GM23338 (cell line): Measurements from ENCODE around the gene VAPB. TPM values are rescaled to one million over a fixed set of nuclear protein-coding genes. Genes with fewer than 3 reads are reported as not detected.

Experiments
- ATAC-seq: fragments of 200-7000 bp; cut with Tn5 transposase; 3 replicates; pipeline ENCODE4 v1.9.1; 2020
- DNase-seq: peaks from one replicate; pipeline ENCODE4 v3.0.0-alpha.2; 2015; ENCODE audit warnings: low spot score
- H2AFZ ChIP-seq: fragments of 200-600 bp; sonication (generic); 2 replicates; pipeline ENCODE4 v1.8.0; 2016; ENCODE audit warnings: antibody characterized with exemption, mild to moderate bottlenecking, moderate library complexity
- H3F3A ChIP-seq: fragments of 200-600 bp; sonication (generic); replicated peaks from 2 replicates; pipeline ENCODE4 v1.8.0; 2017; ENCODE audit warnings: antibody characterized with exemption, mixed run types, low read depth
- H3K27ac ChIP-seq: fragments of 200-600 bp; sonication (generic); 2 replicates; pipeline ENCODE4 v1.6.1; 2016; ENCODE audit warnings: low read depth
- H3K27me3 ChIP-seq: fragments of 200-600 bp; sonication (generic); 2 replicates; pipeline ENCODE4 v1.8.0; 2016; ENCODE audit warnings: mild to moderate bottlenecking, mixed run types, moderate library complexity; ENCODE audit not compliant: insufficient read depth
- H3K36me3 ChIP-seq: fragments of 200-600 bp; sonication (generic); 2 replicates; pipeline ENCODE4 v1.8.0; 2016; ENCODE audit warnings: mild to moderate bottlenecking; ENCODE audit not compliant: insufficient read depth
- H3K4me1 ChIP-seq: fragments of 200-600 bp; sonication (generic); 2 replicates; pipeline ENCODE4 v1.8.0; 2016; ENCODE audit warnings: mild to moderate bottlenecking, moderate library complexity; ENCODE audit not compliant: insufficient read depth
- H3K4me2 ChIP-seq: fragments of 200-600 bp; sonication (generic); 2 replicates; pipeline ENCODE4 v1.7.1; 2017; ENCODE audit warnings: mixed run types
- H3K4me3 ChIP-seq: fragments of 200-600 bp; sonication (generic); 2 replicates; pipeline ENCODE4 v1.6.1; 2016; ENCODE audit warnings: mixed run types
- H3K79me2 ChIP-seq: fragments of 200-600 bp; sonication (generic); replicated peaks from 2 replicates; pipeline ENCODE4 v1.8.0; 2017; ENCODE audit warnings: mild to moderate bottlenecking; ENCODE audit not compliant: insufficient read depth
- H3K9me2 ChIP-seq: fragments of 200-600 bp; sonication (generic); 2 replicates; pipeline ENCODE4 v1.8.0; 2017; ENCODE audit not compliant: insufficient read depth
- H4K20me1 ChIP-seq: fragments of 200-600 bp; sonication (generic); replicated peaks from 2 replicates; pipeline ENCODE4 v1.8.0; 2017; ENCODE audit warnings: mild to moderate bottlenecking; ENCODE audit not compliant: insufficient read depth
- H3K27ac Mint-ChIP-seq: 2 replicates; pipeline ENCODE4 v1.8.0; 2020; ENCODE audit warnings: inconsistent platforms, mild to moderate bottlenecking, moderate library complexity, mixed read lengths
- H3K27me3 Mint-ChIP-seq: 3 replicates; pipeline ENCODE4 v1.8.0; 2022; ENCODE audit warnings: low read depth, mild to moderate bottlenecking, moderate library complexity, mixed read lengths, inconsistent platforms; ENCODE audit not compliant: insufficient read depth, poor library complexity
- H3K36me3 Mint-ChIP-seq: 3 replicates; pipeline ENCODE4 v1.8.0; 2021; ENCODE audit warnings: low read depth, mild to moderate bottlenecking, inconsistent platforms, moderate library complexity, mixed read lengths
- H3K4me1 Mint-ChIP-seq: 3 replicates; pipeline ENCODE4 v1.8.0; 2020; ENCODE audit warnings: mild to moderate bottlenecking, inconsistent platforms, mixed read lengths
- H3K4me3 Mint-ChIP-seq: 3 replicates; pipeline ENCODE4 v1.8.0; 2021; ENCODE audit warnings: moderate library complexity, mild to moderate bottlenecking, inconsistent platforms, mixed read lengths
- H3K9me3 Mint-ChIP-seq: 3 replicates; pipeline ENCODE4 v1.8.0; 2020; ENCODE audit warnings: moderate library complexity, mild to moderate bottlenecking, inconsistent platforms, mixed read lengths
- ETS1 ChIP-seq: IDR thresholded peaks from 2 replicates; pipeline ENCODE4 v1.6.1; 2016; ENCODE audit warnings: antibody characterized with exemption
- EZH2 ChIP-seq: fragments of 200-600 bp; sonication (generic); IDR thresholded peaks from one replicate; pipeline ENCODE4 v1.8.0; 2017; ENCODE audit warnings: antibody characterized with exemption, mild to moderate bottlenecking, low read depth; ENCODE audit not compliant: unreplicated experiment
- EZH2phosphoT487 ChIP-seq: fragments of 200-600 bp; sonication (generic); IDR thresholded peaks from one replicate; pipeline ENCODE4 v1.8.1; 2018; ENCODE audit warnings: antibody characterized with exemption; ENCODE audit not compliant: unreplicated experiment
- JUNB ChIP-seq: IDR thresholded peaks from one replicate; pipeline ENCODE4 v1.6.1; 2016; ENCODE audit warnings: antibody characterized with exemption; ENCODE audit not compliant: unreplicated experiment
- POLR2AphosphoS5 ChIP-seq: IDR thresholded peaks from 2 replicates; pipeline ENCODE4 v1.6.1; 2016; ENCODE audit warnings: antibody characterized with exemption, low read depth
- STAT1 ChIP-seq: IDR thresholded peaks from one replicate; pipeline ENCODE4 v1.6.1; 2016; ENCODE audit warnings: antibody characterized with exemption; ENCODE audit not compliant: unreplicated experiment
- ZNF114 ChIP-seq: fragments of 250-450 bp; sonication (Bioruptor Pico); IDR thresholded peaks from 2 replicates; pipeline ENCODE4 v1.5.0; 2020; ENCODE audit warnings: mild to moderate bottlenecking, moderate library complexity
- ZNF331 ChIP-seq: fragments of 250-450 bp; sonication (Bioruptor Pico); IDR thresholded peaks from 2 replicates; pipeline ENCODE4 v1.5.0; 2020; ENCODE audit warnings: low read depth, mild to moderate bottlenecking, moderate library complexity
- polyA plus RNA-seq: library from polyadenylated mRNA; unstranded; fragments of >200 nt; fragmentation: Nextera tagmentation; extraction: Ambion mirVana; gene quantifications from 2 replicates; pipeline ENCODE4 v1.2.1, GENCODE V29; 2016
- total RNA-seq: library from RNA; depleted of rRNA; stranded (reverse); fragments of >200 nt; shearing (Covaris generic); gene quantifications from 2 replicates; pipeline ENCODE4 v1.2.3, GENCODE V29; 2014
- TF ChIP-seq, protein P1 (sequence below): IDR thresholded peaks from one replicate; pipeline ENCODE4 v1.6.1; 2018; ENCODE audit warnings: antibody characterized with exemption; ENCODE audit not compliant: unreplicated experiment
- TF ChIP-seq, protein P2 (sequence below), 2 experiments: fragments of 200-600 bp in 1 of 2; sonication (generic) in 1 of 2; conservative IDR thresholded peaks; 2 replicates each; pipeline versions ENCODE4 v1.5.1 to v1.6.1; 2016 to 2017; ENCODE audit warnings: antibody characterized with exemption in 2 of 2, low read depth in 2 of 2, mild to moderate bottlenecking in 2 of 2, moderate library complexity in 1 of 2

VAPB gene
- total and polyA plus RNA-seq, 2 experiments from 2014 or later: 18.8 to 22.9 TPM

DNA sequence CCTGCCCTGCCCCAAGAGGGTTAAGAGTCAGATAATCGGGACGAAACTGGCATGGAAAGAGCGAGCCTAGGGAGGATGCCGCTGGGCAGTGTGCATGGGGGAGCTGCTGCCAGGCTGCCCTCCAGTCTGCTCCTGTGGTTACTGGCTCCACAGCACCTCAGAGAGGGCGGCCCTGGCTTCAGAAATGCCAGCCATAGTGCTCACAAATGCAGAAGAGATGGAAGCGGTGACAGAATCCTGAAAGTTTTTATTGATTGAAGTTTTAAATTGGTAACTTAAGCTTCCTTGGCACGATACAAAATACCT, 57.9 kb downstream of the VAPB start (continued):
- TF ChIP-seq, protein P1, sequence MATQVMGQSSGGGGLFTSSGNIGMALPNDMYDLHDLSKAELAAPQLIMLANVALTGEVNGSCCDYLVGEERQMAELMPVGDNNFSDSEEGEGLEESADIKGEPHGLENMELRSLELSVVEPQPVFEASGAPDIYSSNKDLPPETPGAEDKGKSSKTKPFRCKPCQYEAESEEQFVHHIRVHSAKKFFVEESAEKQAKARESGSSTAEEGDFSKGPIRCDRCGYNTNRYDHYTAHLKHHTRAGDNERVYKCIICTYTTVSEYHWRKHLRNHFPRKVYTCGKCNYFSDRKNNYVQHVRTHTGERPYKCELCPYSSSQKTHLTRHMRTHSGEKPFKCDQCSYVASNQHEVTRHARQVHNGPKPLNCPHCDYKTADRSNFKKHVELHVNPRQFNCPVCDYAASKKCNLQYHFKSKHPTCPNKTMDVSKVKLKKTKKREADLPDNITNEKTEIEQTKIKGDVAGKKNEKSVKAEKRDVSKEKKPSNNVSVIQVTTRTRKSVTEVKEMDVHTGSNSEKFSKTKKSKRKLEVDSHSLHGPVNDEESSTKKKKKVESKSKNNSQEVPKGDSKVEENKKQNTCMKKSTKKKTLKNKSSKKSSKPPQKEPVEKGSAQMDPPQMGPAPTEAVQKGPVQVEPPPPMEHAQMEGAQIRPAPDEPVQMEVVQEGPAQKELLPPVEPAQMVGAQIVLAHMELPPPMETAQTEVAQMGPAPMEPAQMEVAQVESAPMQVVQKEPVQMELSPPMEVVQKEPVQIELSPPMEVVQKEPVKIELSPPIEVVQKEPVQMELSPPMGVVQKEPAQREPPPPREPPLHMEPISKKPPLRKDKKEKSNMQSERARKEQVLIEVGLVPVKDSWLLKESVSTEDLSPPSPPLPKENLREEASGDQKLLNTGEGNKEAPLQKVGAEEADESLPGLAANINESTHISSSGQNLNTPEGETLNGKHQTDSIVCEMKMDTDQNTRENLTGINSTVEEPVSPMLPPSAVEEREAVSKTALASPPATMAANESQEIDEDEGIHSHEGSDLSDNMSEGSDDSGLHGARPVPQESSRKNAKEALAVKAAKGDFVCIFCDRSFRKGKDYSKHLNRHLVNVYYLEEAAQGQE: no peak
- TF ChIP-seq JUNB (no peak), EZH2phosphoT487 (no peak), ZNF114 (CRISPR knock-in tag) (no peak)

DNA sequence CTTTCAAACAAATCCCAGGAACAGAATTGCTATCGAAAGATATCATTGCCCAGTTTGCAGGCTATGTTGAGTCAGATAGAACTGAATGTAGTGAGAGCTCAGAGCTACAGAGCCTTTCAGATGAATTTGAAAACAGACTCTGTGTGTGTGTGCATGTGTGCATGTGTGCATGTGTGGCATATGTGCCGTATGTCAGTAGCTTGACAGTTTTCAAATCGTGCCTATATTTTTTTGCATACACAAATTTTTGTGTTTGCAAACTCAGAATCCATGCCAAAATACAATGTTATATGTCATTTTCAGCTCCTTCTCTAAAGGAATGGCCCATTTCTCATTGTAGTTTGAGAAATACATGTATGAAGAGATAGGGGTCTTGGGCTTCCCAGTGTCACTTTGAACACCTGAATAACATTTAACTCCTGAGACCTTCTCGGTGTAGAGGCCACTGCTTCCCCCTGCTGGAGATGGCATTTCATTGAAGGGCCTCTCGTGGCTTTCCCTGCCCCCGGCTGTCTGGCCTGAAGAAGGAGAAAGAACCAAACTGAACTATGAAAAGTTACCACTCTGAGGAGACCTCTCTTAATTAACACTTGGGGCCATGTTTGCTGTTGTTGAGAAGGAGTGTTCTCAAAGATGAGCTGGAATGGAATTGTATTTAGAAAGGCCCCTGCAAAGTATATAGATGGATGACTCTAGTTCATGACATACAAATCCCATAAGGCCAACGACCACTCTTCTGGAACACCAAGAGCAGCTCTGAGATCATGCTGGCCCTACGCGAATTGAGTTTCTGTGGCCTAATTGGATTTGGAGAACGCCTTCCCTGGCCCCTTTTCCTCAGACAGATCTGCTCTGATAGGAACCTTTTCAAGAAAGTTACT, 58.7 kb downstream of the VAPB start:
- peak; percentile 91 for ATAC-seq
- no peak for TF ChIP-seq EZH2phosphoT487
- no peak for TF ChIP-seq ZNF331 (CRISPR knock-in tag)
- no peak for TF ChIP-seq EZH2
- no peak for TF ChIP-seq ETS1
- TF ChIP-seq POLR2AphosphoS5: no peak
- TF ChIP-seq, protein P2, sequence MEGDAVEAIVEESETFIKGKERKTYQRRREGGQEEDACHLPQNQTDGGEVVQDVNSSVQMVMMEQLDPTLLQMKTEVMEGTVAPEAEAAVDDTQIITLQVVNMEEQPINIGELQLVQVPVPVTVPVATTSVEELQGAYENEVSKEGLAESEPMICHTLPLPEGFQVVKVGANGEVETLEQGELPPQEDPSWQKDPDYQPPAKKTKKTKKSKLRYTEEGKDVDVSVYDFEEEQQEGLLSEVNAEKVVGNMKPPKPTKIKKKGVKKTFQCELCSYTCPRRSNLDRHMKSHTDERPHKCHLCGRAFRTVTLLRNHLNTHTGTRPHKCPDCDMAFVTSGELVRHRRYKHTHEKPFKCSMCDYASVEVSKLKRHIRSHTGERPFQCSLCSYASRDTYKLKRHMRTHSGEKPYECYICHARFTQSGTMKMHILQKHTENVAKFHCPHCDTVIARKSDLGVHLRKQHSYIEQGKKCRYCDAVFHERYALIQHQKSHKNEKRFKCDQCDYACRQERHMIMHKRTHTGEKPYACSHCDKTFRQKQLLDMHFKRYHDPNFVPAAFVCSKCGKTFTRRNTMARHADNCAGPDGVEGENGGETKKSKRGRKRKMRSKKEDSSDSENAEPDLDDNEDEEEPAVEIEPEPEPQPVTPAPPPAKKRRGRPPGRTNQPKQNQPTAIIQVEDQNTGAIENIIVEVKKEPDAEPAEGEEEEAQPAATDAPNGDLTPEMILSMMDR (conservative IDR thresholded peaks at IDR 0.05; ENCODE audit: low read depth in 2 of 2): peak; percentile 79 to 88
- no peak for TF ChIP-seq STAT1
- peak; percentile 89 for DNase-seq
- H3K4me3 ChIP-seq: no peak overlapping the region
- H4K20me1 ChIP-seq: no peaks in the 10 kb centered on the region; the same call in 1 of the 2 replicates
- H3K79me2 ChIP-seq: no peaks in the 10 kb centered on the region
- Mint-ChIP-seq H3K4me1 (peaks cover 31% of the 10 kb centered on the region), H3K9me3 (no peaks in the 10 kb centered on the region), H3K4me3 (no peak overlapping the region), H3K27me3 (peaks cover 8% of the 10 kb centered on the region), H3K36me3 (peaks cover 21% of the 10 kb centered on the region; the same call in 2 of the 3 replicates), H3K27ac (0 out of 2 replicates have a peak overlapping the region, but pooled peaks have one; percentile 66)
- peaks cover 12% of the 10 kb centered on the region for H3K4me1 ChIP-seq
- no peaks in the 10 kb centered on the region for H3K9me2 ChIP-seq
- 0 out of 2 replicates have a peak, but pooled peaks cover 5% of the 10 kb centered on the region for H3K36me3 ChIP-seq
- no peak overlapping the region for H2AFZ ChIP-seq
- H3K27ac ChIP-seq: no peak overlapping the region
- H3K4me2 ChIP-seq: no peak overlapping the region
- no peaks in the 10 kb centered on the region for H3K27me3 ChIP-seq
- peaks cover 4% of the 10 kb centered on the region; the same call in 1 of the 2 replicates for H3F3A ChIP-seq
